ENCODE data around the gene TUBB.
"Not testable (repeated sequence)": the region's sequence is repeated elsewhere in the genome, so short reads cannot be mapped to it uniquely, and the experiment has no call there.

TUBB gene

GRCh38 chr6:30763155-30763617 is 43.0 kb downstream of the TUBB start:
- no peak for DNase-seq

DNA sequence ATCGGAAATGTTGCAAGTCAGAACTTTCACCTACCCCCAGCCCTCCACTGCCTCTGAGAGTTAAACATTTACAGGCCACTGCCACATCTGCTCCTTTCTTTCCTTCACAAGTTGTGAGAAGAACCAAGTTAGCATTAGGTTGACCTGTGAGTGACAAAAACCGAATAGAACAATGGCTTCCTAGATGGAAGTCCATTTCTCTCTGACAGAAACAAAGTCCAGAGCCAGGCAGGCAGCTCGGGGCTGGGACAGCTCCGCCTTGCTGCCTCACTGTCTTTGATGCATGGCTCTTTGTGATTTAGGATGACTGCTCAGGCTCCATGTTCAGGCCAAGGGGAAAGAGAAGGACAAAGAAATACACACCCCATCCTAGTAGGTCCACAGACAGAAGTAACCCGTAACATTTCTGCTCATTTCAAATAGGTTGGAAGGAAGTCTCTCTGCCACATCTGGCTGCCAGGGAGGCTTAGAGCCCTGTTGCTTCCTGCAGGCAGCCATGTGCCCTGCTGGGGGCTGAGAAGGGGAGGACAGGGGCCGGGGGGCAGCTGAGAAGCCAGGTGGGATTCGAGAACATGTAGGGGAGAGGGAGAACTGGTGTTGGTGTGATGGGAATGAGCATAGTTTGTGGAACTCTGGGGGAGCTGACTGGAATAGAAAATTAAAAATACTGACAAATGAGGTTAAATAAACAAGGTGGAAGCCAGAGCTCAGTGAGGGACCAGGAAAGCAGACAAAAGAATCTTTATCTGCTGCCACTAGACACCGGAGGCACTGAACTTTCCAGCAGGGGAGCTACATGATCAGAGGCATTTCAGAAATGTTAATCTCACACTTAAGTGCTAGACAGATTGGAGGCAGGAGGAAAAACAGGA is 43.7 kb downstream of the TUBB start:
- DNase-seq = peak; percentile 32 to 77

DNA sequence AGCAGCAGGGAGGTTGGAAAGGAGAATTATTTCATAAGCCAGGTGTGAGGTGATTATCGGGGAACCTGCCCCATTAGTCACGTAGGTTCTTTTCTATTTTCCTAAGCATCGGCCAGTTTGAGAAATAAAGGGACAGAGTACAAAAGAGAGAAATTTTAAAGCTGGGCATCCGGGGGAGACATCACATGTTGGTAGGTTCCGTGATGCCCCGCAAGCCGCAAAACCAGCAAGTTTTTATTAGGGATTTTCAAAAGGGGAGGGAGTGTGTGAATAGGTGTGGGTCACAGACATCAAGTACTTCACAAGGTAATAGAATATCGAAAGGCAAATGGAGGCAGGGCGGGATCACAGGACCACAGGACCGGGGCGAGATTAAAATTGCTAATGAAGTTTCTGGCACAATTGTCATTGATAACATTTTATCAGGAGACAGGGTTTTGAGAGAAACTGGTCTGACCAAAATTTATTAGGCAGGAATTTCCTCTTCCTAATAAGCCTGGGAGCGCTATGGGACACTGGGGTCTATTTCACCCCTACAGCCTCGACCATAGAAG is 44.4 kb downstream of the TUBB start:
- not testable (repeated sequence) for DNase-seq

DNA sequence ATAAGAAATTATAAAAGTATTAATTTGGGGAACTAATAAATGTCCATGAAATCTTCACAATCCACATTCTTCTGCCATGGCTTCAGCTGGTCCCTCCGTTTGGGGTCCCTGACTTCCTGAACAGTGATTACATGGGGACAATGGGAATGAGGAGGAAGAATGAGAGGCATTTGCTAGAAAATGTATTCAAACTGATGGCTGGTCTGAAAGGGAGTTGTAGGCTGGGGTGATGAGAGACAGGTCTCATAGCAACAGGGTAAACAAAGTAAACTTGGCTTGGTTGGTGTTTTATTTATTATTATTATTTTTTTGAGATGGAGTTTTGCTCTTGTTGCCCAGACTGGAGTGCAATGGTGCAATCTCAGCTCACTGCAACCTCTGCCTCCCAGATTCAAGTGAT is 45.3 kb downstream of the TUBB start:
- not testable (repeated sequence) for DNase-seq

DNA sequence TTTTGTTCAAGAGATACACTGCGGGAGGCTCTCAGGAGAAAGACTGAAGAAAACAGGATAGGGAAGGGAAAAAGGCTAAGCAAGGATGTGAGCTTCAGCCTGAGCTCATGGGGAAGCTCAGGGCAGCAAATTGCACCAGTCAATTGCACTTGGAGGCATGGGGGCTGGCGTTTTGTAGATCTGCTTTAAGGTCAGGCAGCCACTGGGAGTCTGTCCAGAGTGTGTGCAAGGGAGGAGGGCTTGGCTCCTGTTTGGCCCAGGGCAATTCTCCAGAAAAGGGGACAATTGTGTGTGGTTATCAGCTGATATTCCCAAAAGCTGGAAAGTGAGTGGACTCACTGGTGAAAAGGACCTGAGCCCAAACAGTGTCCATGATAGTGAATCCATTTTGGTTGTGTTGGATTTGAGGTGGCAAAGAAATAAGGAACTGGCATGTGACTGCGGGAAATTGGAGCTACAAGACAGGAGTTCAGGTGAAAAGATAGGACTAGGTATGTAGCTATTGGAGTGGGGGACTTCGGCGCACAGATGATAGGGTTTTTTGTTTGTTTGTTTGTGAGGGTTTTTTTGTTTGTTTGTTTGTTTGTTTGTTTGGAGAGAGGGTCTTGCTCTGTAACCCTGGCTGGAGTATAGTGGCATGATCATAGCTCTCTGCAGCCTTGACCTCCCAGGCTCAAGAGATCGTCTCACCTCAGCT is 46.5 kb downstream of the TUBB start:
- no peak for DNase-seq

GRCh38 chr6:30767158-30767943 is 47.2 kb downstream of the TUBB start:
- no peak for DNase-seq

DNA sequence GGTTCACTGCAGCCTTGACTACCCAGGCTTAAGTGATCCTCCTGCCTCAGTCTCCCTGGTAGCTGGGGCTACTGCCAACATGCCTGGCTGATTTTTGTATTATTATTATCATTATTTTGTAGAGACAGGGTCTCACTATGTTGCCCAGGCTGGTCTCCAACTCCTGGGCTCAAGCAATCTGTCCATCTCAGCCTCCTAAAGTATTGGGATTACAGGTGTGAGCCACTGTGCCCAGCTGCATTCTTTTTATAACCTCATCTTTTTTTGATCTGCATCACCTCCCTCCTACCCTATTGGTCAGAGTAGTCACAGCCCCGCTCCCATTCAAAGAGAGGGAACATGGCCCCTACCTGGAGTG is 47.8 kb downstream of the TUBB start:
- DNase-seq = no peak

GRCh38 chr6:30768634-30769087 is 48.5 kb downstream of the TUBB start:
- no peak for DNase-seq

- DNase-seq = peak; percentile 94 to 96
Observed at GRCh38 chr6:30769088-30769852, 49.1 kb downstream of the TUBB start.

DNA sequence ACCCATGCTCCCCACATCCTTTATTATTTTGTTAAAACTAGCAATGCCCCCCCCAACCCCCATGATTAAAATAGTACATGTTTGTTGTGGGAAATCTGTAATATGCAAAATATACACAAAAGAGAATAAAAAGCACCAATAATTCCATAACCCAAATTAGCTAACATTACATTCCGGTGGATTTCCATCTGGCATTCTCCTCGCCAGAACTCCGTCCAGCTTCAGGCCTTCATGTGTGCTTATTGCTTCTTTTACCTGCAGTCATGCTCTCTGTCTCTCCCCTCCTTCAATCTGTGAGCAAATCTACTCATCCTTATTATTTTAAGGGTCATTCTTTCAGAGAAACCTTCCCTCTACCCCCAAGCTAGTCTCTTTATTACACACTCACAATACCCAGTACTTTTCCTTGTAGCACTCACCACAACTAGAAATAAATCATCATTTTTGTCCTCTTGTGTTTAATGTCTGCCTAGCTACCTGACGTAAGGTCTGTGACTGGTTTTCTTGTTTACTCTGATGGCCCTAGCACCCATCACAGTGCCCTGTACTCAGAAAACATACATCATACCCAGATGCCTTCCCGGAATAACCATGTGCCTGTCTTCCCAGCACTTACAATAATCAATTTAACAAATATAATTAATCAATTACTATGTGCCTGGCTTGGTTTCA is 49.8 kb downstream of the TUBB start:
- no peak for DNase-seq

- no peak for DNase-seq
Observed at GRCh38 chr6:30770592-30770991, 50.4 kb downstream of the TUBB start.

DNA sequence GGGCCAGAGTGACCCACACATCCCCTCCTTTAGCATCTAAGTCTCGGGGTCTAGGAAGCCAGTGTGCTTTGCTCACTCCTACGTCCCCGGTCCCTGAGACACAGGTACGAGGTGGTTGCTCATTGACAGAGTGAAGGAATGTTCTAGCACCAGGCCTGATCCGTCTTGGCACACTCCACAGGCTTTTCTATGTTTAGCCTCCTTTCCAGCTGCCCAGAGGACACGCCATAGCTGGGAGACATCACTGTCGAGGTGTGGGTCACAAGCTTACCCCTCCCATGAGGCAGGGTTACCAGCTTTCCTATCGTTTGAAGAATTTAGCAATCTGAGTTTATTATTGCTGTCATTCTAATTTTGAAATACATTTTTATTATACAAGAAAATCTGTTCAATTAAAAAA is 54.5 kb downstream of the TUBB start:
- no peak for DNase-seq

Data from SW 1271 (cell line).